ENCODE measurements around the gene FGFRL1.

FGFRL1 gene, protein sequence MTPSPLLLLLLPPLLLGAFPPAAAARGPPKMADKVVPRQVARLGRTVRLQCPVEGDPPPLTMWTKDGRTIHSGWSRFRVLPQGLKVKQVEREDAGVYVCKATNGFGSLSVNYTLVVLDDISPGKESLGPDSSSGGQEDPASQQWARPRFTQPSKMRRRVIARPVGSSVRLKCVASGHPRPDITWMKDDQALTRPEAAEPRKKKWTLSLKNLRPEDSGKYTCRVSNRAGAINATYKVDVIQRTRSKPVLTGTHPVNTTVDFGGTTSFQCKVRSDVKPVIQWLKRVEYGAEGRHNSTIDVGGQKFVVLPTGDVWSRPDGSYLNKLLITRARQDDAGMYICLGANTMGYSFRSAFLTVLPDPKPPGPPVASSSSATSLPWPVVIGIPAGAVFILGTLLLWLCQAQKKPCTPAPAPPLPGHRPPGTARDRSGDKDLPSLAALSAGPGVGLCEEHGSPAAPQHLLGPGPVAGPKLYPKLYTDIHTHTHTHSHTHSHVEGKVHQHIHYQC

DNA sequence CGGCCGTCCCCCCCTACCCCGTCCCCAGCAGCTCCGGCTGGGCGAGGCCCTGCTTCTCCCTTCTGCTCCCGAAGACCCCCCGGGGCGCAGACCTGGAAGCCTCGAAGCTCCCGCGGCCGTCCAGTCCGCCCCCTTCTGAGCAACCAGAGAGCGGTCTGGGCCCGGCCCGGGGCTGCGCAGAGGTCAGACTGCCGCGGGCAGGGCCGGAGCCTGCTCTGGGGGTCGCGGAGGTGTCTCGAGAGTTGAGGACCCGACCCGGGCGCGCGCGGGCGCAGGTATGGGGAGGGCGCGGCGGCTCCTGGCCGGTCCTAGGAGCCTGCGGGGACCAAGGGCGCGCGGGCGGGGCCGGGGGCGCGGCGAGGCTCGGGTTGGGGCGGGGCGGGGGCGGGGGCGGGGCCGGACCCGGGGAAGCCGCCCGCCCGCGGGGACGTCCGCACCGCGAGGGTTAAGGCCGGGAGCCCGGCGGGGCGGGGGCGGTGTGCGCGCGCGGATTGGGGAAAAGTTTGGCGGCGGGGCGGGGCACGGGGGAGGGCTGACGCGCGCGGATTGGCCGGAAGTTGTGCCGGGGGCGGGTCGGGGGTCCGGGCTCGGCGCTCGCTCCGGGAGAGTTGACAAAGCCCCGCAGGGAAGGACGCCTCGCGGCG lies at the start of gene FGFRL1:
Gene FGFRL1, plus strand, starts transcription at position 605 of the 644 bp plus-strand sequence. CDS start 860 bp downstream, outside the sequence.
- peak within 1 kb of the TSS; percentile 85 for H3K4me3 ChIP-seq
- TF ChIP-seq, protein P1, sequence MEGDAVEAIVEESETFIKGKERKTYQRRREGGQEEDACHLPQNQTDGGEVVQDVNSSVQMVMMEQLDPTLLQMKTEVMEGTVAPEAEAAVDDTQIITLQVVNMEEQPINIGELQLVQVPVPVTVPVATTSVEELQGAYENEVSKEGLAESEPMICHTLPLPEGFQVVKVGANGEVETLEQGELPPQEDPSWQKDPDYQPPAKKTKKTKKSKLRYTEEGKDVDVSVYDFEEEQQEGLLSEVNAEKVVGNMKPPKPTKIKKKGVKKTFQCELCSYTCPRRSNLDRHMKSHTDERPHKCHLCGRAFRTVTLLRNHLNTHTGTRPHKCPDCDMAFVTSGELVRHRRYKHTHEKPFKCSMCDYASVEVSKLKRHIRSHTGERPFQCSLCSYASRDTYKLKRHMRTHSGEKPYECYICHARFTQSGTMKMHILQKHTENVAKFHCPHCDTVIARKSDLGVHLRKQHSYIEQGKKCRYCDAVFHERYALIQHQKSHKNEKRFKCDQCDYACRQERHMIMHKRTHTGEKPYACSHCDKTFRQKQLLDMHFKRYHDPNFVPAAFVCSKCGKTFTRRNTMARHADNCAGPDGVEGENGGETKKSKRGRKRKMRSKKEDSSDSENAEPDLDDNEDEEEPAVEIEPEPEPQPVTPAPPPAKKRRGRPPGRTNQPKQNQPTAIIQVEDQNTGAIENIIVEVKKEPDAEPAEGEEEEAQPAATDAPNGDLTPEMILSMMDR (IDR thresholded peaks at IDR 0.05), result no peak
- peak; percentile 91 for DNase-seq (ENCODE audit: low spot score)
- peak within 1 kb of the TSS; percentile 71 to 82 for H3K27ac ChIP-seq

DNA sequence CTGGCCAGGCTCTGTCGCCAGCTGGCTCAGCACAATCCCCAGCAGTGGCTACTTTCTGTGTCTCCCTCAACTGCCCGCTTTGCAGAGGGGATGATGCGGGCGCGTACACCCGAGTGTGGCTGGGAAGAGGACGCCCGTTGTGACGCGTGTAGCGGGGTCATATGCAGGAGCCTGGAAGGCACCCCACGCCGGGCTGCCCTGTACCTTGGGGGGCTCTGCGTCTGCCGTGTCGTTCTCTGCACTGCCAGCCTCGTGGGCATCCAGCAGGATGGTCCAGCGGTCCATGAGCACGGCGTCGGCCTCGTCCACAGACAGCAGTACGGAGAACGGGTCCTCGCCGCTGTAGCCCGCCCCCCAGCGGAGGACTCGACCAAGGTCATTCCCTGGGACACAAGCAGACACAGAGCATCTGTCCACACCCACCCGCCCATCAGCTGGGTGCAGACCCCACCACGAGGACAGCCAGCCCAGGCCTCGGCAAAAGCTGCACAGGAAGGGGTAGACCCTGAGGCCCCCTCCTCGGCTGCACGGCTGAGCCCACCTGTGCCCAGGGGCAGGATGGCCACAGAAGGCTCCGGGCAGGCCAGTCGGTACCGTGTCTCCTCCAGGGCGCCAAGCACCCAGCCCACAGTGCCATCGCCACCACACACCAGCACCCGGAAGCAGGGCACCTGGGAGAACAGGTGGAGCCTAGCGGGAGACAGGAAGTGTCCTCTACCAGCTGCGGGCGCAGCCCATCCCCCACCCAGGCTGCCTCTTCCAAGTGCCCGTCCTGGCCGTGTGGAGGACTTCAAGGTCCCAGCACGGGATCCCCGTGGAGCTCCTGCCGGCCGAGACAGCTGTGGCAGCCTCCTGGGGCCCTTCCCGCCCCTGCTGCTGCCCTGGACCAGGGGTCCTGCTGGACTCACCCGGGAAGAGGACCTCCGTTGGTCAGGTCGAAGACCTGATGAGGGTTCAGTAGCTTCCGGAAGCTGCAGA lies 48.9 kb upstream of the FGFRL1 start:
- TF ChIP-seq, protein P1 (IDR thresholded peaks at IDR 0.05), result no peak
- DNase-seq (ENCODE audit: low spot score), result no peak
- Histone ChIP-seq H3K27ac (no peak overlapping the region), H3K4me3 (no peak overlapping the region)

DNA sequence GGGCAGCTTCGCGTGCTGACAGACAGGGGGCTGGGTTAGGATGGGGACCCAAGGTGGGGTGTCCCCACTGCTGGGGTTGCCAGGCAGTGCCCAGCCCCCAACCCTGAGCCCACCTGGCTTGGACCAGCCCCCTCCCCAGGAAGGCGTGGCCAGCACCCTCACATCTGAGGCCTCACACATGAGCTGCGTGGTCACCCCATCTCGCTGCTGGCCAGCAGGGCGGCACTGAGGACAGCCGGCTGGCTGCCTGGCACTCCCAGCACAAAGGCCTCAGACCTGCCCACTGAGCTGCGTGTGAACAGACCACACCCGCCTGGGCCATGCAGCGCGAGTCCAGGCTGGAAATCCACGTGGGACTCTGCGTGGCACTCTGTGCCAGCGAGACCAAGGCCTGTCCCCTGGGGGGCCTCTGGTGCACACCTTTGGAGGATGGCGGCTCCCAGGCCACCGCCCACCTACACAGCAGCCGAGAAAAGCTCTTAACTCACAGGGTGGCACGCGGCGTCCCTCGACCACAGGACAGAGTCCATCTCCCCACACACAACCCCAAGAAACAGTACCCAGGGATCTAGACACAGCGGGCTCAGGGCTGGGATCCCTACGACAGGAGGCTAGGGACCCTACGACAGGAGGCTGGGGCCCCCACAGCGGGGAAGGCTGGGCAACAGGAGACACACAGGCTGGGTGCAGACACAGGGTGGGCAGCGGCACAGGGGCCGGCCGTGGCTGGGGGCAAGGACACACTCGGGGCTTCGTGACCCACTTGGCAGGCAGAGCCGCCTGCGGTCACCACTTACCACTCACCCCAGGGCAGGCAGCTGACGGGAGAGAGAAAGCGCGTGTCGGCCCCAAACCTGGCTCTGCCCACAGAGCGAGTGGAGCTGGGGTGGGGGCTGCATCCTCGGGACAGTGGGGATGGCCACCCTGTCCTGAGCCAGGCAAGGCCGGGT lies 47.9 kb upstream of the FGFRL1 start:
- TF ChIP-seq, protein P1 (IDR thresholded peaks at IDR 0.05), result no peak
- H3K27ac ChIP-seq, result no peak overlapping the region
- H3K4me3 ChIP-seq, result no peak overlapping the region
- no peak for DNase-seq (ENCODE audit: low spot score)

DNA sequence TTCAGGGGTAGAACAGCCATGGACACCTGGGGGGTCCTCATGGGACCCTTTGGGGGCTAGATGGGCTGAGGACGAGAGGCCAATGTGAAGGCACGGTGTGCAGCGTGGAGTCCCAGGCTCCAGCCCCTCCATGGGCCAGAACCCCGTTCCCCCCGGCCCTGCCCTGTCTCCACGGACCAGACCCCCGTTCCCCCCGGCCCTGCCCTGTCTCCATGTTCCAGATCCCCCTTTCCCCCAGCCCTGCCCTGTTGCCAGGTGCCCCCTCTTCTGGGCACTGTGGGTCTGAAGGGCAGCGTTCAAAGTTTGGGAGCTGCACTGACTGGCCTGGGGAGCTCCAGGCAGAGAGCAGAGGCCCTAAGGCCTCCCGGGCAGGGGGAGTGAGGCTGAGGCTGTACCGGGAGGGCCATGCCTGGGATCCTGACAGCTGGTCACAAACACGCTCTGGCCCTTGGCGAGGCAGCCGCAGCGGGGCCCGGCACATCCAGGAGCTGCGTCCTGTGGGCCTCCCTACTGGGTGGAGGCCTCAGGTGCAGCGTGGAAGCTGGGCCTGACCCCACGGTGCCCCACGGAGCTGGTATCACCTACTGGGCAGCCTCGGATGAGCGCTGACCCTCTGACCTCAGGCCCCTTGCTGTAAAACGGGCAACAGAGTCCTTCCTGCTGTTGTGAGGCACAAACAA lies 46.9 kb upstream of the FGFRL1 start:
- TF ChIP-seq, protein P1 (IDR thresholded peaks at IDR 0.05), result no peak
- Histone ChIP-seq H3K4me3 (no peak overlapping the region), H3K27ac (no peak overlapping the region)
- DNase-seq (ENCODE audit: low spot score), result no peak

DNA sequence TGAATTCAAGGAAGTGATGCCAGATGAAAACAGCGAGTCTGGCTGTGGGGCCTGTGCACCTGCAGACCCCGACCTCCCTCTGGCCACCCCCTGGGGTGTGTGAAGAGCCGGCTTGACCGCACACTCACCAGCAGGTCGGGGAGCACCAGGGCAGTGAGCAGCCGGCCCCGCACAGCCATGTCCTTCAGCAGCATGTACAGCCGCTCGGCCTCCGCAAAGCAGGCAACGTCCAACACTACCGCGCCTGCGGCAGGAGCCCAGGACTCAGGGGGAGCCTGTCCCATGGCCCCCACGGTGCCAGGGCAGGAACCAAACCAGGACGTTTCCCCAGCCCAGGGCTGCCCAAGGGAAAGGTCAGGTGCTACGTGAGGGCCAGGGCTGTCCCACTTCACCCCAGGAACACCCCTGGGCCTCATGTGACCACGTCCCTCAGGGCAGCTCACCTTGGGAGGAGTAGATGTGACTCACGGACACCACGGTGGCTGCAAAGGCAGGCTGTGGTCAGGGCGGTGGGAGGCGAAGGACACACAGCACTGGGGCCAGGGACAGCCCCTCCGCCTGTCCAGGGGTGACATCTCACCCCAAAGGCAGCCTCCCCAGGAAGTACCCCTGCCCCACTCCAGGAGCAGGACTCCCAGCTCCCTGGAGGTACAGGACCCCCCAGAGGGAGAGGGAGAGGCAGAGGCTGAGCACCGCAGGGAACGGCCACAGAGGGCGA lies 46.2 kb upstream of the FGFRL1 start:
- DNase-seq (ENCODE audit: low spot score), result no peak
- TF ChIP-seq, protein P1 (IDR thresholded peaks at IDR 0.05), result no peak
- Histone ChIP-seq H3K27ac (no peak overlapping the region), H3K4me3 (no peak overlapping the region)

Data from coronary artery (tissue), 2 donors.